RWPE2 (cell line): ENCODE data around the gene TAF1D.

Experiments
- ATAC-seq: fragments of 200-7000 bp; cut with Tn5 transposase; 3 replicates; pipeline ENCODE4 v1.9.1; 2021; ENCODE audit warnings: low read depth
- DNase-seq: peaks from one replicate; pipeline ENCODE4 v3.0.0-alpha.2; 2020; ENCODE audit warnings: low spot score
- H3K27ac ChIP-seq: fragments of 450-650 bp; 2 replicates; pipeline ENCODE4 v1.5.1; 2017; ENCODE audit warnings: mild to moderate bottlenecking; ENCODE audit not compliant: poor library complexity, severe bottlenecking
- H3K27me3 ChIP-seq: fragments of 250-450 bp; sonication (Bioruptor Pico); 2 replicates; pipeline ENCODE4 v1.5.1; 2021; ENCODE audit warnings: mild to moderate bottlenecking, moderate library complexity; ENCODE audit not compliant: insufficient read depth, poor library complexity, severe bottlenecking
- H3K36me3 ChIP-seq: fragments of 250-450 bp; sonication (Bioruptor Pico); 2 replicates; pipeline ENCODE4 v1.5.1; 2020; ENCODE audit warnings: low read depth, mild to moderate bottlenecking, moderate library complexity
- H3K4me1 ChIP-seq: fragments of 250-450 bp; sonication (Bioruptor Pico); 2 replicates; pipeline ENCODE4 v1.5.1; 2021; ENCODE audit warnings: mild to moderate bottlenecking, moderate library complexity; ENCODE audit not compliant: insufficient read depth, poor library complexity, severe bottlenecking
- H3K4me3 ChIP-seq: fragments of 250-450 bp; sonication (Bioruptor Pico); 2 replicates; pipeline ENCODE4 v1.5.1; 2021; ENCODE audit warnings: mild to moderate bottlenecking, moderate library complexity; ENCODE audit not compliant: severe bottlenecking
- H3K9me3 ChIP-seq: fragments of 250-450 bp; sonication (Bioruptor Pico); 2 replicates; pipeline ENCODE4 v1.5.1; 2021; ENCODE audit warnings: mild to moderate bottlenecking, moderate library complexity; ENCODE audit not compliant: severe bottlenecking
- TF ChIP-seq, protein P1 (sequence below): fragments of 450-650 bp; IDR thresholded peaks from one replicate; pipeline ENCODE4 v1.5.1; 2017; ENCODE audit warnings: mild to moderate bottlenecking, moderate library complexity; ENCODE audit not compliant: poor library complexity, severe bottlenecking

TAF1D gene, protein sequence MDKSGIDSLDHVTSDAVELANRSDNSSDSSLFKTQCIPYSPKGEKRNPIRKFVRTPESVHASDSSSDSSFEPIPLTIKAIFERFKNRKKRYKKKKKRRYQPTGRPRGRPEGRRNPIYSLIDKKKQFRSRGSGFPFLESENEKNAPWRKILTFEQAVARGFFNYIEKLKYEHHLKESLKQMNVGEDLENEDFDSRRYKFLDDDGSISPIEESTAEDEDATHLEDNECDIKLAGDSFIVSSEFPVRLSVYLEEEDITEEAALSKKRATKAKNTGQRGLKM

DNA sequence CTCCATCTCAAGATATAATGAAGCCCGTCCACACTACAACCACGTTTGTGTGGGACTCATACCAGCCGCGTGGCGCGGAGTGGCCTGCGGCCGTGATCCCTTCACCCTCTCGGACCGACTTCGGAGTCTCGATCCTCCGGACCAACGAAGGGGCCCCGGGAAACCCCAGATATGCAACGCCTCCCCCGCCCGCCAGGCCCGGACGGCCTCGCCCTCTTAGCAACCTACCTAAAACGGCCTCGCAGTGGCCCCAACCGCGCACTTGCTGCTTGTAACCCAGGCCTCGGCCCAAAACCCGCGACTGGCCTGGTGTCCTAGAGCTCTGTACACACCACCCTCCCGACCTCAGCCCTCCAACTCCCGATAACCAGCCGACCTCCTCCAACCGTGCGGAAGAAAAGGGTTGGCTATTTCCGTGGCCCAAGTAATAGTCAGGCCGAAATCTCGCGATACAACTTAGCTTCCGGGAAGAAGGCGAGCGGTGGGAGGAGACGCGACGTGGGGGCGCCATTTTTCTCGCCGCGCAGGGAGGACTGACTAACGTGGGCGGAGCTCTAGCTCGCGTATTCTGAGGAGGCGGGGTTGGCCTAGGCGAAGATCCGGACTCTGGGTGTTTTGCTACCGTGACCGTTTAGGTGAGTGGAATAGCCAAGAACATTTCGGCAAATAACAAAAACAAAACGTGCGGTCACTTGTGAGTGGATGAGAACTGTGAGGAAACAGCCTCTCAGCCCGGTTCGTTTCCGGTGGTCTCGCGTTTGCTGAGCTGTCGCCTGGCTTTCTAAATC is at the start of gene TAF1D, which contains the start of gene C11orf54:
TAF1D (minus strand) TSS at position 402 of the 788 bp plus-strand sequence. CDS start 2,191 bp downstream, outside the sequence.
C11orf54 (plus strand) TSS at position 579 of the 788 bp plus-strand sequence. CDS start 5,722 bp downstream, outside the sequence.
- H3K4me1 ChIP-seq = peaks cover 30% of the 10 kb centered on the region
- peak; percentile 96 for DNase-seq
- H3K4me3 ChIP-seq = peak within 1 kb of the TSS; percentile 82
- no peaks in the 10 kb centered on the region for H3K9me3 ChIP-seq
- no peaks in the 10 kb centered on the region for H3K27me3 ChIP-seq
- TF ChIP-seq, protein P1, sequence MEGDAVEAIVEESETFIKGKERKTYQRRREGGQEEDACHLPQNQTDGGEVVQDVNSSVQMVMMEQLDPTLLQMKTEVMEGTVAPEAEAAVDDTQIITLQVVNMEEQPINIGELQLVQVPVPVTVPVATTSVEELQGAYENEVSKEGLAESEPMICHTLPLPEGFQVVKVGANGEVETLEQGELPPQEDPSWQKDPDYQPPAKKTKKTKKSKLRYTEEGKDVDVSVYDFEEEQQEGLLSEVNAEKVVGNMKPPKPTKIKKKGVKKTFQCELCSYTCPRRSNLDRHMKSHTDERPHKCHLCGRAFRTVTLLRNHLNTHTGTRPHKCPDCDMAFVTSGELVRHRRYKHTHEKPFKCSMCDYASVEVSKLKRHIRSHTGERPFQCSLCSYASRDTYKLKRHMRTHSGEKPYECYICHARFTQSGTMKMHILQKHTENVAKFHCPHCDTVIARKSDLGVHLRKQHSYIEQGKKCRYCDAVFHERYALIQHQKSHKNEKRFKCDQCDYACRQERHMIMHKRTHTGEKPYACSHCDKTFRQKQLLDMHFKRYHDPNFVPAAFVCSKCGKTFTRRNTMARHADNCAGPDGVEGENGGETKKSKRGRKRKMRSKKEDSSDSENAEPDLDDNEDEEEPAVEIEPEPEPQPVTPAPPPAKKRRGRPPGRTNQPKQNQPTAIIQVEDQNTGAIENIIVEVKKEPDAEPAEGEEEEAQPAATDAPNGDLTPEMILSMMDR = no peak
- peak within 1 kb of the TSS; percentile 87 for H3K27ac ChIP-seq
- peak; percentile 80 for ATAC-seq
- H3K36me3 ChIP-seq = peaks cover 44% of the 10 kb centered on the region

DNA sequence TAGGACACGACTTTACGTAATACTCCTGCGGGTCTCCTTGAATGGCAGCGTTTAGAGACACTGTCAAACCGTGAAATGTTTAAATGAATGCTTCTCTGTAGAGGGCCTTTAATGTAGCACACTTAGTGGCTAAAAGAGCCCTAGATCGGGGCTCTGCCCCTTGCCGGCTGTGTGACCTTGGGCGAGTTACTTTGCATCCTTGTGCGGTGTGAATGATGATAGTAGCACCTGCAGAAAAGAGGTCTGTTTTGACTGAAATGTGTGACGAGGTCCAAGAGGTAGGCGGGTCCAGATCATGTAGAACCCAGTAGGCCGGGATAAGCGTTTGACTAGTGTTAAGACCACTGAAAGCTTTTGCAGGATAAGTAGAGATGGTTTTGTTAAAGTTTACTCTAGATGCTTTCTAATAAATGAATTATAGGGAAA is 43.7 kb upstream of the TAF1D start:
- no peak for ATAC-seq
- peaks cover 12% of the 10 kb centered on the region for H3K4me1 ChIP-seq
- peak overlapping the region; percentile 66 for H3K4me3 ChIP-seq
- H3K27me3 ChIP-seq = no peaks in the 10 kb centered on the region
- H3K9me3 ChIP-seq = peaks cover 3% of the 10 kb centered on the region
- no peak for DNase-seq
- H3K36me3 ChIP-seq = peaks cover 41% of the 10 kb centered on the region
- H3K27ac ChIP-seq = peak overlapping the region; percentile 69
- TF ChIP-seq, protein P1 = no peak

DNA sequence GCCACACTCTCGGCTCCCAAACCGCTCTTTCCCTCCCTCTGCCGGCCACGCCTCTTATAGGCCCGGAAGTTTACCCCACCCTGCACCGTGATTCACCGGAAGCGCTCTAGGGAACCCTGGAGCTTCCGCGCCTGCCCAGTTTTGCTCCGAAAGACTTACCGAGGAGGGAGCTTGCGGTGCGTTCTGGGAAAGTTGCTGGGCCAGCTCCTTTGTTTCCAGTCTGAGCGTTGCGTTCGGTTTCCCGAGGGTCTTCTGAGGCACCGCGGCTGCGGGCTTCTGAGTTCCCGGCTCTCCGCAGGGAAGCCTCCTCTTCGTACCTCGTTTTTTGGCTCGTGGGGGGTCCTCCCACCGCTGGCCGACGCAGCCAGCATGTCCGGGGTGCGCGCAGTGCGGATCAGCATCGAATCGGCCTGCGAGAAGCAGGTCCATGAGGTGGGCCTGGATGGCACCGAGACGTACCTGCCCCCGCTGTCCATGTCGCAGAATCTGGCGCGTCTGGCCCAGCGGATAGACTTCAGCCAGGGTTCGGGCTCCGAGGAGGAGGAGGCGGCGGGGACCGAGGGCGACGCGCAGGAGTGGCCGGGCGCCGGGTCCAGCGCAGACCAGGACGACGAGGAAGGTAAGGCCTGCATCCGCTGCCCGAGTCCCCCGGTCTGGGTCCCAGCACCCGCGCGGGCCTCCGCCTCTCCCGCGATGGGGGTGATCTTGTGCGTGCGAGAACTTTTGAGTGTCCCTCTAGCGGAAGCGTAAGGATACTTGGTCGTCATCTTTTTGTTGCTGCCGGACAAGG is 43.0 kb upstream of the TAF1D start, which contains the start of gene MED17:
MED17 (plus strand) TSS at position 138 of the 790 bp plus-strand sequence; CDS start at position 370, 232 bp downstream.
- H3K9me3 ChIP-seq = peaks cover 1% of the 10 kb centered on the region
- H3K4me3 ChIP-seq = peak within 1 kb of the TSS; percentile 66
- TF ChIP-seq, protein P1 = peak; percentile 45
- peak within 1 kb of the TSS; percentile 69 for H3K27ac ChIP-seq
- ATAC-seq (peak; percentile 97), DNase-seq (peak; percentile 90)
- peaks cover 35% of the 10 kb centered on the region for H3K36me3 ChIP-seq
- H3K27me3 ChIP-seq = no peaks in the 10 kb centered on the region
- H3K4me1 ChIP-seq = peaks cover 12% of the 10 kb centered on the region

DNA sequence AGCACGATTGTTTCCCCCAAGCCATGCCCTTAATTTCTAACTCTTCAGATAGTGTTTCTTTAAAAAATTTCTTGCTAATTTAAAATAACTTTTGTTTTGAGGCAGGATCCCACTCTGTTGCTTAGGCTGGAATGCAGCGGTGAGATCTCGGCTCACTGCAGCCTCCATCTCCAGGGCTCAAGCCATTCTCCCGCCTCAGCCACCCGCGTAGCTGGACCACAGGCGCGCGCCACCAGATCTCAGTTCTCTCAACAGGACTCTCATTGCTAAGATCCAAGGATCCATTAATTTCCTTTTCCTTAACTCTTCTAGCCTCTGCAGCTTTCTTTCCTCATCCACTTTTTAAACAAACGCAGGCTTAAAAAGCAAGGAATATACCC is 42.5 kb upstream of the TAF1D start:
- H3K36me3 ChIP-seq = peaks cover 29% of the 10 kb centered on the region
- no peaks in the 10 kb centered on the region for H3K9me3 ChIP-seq
- peak overlapping the region; percentile 69 for H3K27ac ChIP-seq
- peak overlapping the region; percentile 66 for H3K4me3 ChIP-seq
- ATAC-seq = peak; percentile 59
- no peaks in the 10 kb centered on the region for H3K27me3 ChIP-seq
- no peak for DNase-seq
- TF ChIP-seq, protein P1 = no peak
- peaks cover 12% of the 10 kb centered on the region for H3K4me1 ChIP-seq
